DMS153 (cell line): Measurements from ENCODE around the gene SLAMF1.
"Not testable (repeated sequence)": the region's sequence is repeated elsewhere in the genome, so short reads cannot be mapped to it uniquely, and the experiment has no call there.

Experiments used
- DNase-seq: peaks from one replicate; lab custom pipeline; 2025; lab: John Stamatoyannopoulos, UW

Gene SLAMF1

DNA sequence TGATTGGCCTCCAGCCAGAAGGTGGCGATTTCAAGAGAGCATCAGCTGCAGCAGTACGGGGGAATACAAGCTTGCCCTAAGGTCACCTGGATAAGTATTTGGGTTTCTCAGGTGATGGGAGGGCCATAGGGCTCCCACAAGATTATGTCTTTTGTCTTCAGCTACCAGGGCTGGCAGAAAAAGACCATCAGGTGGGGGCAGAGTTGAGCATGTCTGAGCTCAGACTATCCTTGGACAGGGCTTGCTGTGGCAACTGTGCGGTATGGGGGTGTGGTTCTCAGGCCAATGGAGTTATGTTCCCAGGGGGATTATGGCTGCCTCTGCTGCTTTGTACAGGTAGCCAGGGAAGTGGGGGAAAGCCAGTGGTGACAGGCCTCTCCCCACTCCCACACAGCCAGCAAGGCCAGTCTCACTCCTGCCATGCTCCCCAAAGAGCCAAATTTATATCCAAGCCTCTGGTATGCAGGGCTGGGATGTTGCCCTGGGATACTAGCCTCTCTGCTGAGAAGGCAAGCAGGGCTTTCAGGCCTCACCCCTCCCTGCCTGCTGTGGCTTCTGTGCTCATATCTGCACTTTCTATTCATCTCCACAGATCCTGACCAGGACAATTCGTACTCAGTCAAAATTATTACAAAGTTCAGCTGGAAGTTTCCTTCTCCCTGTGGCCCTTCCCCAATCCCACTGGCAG lies 40.9 kb downstream of the SLAMF1 start:
- DNase-seq = no peak

DNA sequence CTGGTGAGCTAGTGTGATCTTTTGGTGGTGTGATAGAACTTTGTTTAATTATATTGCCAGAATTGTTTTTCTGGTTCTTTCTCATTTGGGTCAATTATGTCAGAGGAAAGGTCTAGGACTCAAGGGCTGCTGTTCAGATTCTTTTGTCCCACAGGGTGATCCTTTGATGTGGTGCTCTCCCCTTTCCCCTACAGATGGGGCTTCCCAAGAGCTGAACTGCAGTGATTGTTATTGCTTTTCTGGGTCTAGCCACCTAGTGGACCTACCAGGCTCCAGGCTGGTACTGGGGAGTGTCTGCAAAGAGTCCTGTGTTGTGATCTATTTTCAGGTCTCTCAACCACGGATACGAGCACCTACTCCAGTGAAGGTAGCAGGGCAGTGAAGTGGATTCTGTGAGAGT lies 41.6 kb downstream of the SLAMF1 start:
- no peak for DNase-seq

- no peak for DNase-seq
Measured at GRCh38 chr1:160597705-160598104, 49.1 kb downstream of the SLAMF1 start.

DNA sequence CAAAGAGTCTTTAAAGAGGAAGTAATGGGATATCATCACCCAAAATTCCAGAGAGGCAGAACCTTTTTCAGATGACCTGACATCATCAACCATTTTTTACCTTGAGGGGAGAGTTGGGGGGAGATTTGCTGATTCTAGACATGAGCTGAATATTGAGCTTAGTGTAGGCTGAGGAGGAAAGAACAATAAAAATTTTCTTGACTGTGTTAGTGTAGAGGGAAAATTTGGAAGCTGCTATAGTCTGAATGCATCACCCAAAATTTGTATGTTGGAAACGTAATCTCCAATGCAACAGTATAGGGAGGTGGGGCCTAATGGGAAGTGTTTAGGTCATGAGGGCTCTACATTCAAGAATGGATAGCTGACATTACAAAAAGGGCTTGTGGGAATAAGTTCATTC lies 49.8 kb downstream of the SLAMF1 start:
- DNase-seq = no peak

DNA sequence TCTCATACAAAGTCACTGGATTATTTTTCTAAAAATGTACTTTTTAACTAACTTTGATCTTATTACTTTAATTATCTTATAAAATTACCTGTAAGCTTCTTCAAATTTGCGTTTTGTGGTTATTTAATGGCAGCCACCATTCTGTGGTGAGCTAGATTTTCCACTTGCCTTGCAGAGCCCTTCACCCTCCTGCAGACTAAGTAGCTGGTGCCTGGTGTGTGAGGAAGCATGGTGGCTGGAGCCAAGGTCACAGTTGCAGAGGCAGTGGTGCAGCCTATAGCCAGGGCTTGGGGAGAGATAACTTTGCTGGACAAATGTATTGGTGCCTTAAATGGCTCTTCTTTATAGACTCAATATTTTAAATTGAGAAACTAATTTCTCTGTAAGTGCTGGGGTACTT lies 56.4 kb downstream of the SLAMF1 start:
- no peak for DNase-seq

DNA sequence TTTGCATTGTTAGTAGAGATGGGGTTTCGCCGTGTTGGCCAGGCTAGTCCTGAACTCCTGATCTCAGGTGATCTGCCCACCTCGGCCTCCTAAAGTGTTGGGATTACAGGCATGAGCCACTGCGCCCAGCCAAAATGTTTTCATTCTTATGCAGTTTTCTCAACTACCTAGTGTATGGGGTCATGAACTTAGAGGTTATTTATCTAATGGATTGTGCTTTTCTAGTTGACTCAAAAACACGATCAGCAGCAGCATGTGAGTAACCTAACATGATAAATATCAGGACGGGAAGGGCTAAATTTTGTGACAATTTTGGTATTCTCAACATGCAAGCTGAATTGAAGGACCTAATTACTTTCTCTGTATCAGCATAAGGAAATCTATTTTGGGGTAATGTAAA lies 58.4 kb downstream of the SLAMF1 start:
- DNase-seq = no peak

GRCh38 chr1:160584784-160585183 lies 62.1 kb downstream of the SLAMF1 start:
- no peak for DNase-seq

DNA sequence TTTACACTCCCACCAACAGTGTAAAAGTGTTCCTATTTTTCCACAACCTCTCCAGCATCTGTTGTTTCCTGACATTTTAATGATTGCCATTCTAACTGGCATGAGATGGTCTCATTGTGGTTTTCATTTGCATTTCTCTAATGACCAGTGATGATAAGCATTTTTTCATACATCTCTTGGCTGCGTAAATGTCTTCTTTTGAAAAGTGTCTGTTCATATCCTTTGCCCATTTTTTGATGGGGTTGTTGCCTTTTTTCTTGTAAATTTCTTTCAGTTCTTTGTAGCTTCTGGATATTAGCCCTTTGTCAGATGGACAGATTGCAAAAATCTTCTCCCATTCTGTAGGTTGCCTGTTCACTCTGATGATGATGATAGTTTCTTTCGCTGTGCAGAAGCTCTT lies 63.9 kb downstream of the SLAMF1 start:
- not testable (repeated sequence) for DNase-seq

GRCh38 chr1:160581961-160582360 lies 64.9 kb downstream of the SLAMF1 start:
- no peak for DNase-seq

DNA sequence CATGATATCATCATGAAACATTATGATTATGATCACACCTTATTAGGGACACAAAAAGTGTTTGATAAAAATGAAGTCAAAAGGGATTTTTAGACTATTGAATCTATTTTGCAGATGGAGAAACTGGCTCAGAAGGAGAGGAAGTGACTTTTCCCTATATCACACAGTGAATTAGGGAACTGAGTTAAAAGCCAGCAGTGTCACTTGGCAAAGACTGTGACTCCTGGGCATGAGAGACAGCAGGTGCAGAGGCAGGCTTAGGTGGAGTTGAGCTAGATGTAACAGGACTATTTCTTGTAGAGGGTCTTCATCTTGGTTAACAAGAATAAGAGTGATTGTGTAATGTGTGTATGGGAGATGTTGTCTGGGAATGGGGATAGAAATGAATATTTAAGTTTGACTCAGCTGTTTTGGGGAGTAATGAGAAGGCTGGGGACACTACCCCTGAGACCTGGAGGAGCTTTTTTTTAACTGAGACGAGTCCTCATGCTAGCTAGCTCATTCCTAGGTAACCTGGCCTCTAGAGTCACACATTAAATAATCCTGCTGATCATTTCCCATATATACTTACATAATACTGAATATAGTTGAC lies 66.5 kb downstream of the SLAMF1 start:
- DNase-seq = no peak

DNA sequence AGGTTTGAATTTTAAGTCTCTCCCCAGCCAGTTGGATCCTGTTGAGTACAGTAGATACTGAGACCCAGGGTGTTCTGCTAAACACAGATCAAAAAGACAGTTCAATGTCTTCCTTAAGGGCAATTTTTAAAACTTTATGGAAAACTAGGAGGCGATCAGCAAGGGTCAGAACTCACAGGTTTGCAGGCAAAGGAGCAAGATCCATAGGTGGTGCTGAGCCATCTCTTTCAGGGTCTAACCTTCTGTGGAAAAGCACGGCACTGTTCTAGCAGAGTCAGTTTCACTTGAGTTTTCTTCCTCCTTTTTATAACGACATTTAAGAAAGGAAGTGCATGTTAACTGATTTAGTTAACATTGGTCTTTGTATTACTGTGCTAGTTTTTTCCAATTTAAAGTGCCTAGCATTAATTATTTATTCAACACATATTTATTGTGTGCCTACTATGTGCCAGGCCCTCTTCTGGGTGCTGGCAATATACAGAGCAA lies 67.6 kb downstream of the SLAMF1 start, which contains the start of gene CD84:
Gene CD84 (minus strand): TSS at position 281 of the 486 bp plus-strand sequence. CDS start 59 bp downstream, at position 222.
- DNase-seq = no peak

- DNase-seq = no peak
Measured at GRCh38 chr1:160578525-160579191, 68.2 kb downstream of the SLAMF1 start.

DNA sequence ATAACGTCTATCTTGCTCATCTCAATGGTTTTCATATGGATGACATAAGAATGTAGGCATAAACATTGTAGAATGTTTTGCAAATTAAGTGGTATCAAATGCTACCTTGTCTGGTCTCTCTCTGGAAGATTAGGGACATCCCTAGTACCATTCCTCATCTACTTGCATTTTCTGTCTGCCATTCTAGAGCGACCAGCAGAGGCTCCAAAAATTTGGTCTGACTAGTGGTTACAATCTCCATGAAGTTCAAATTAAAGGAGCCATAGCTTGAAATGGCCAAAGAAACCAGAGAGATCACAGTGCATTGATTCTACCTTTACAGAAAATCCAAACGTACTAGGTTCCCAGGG lies 68.7 kb downstream of the SLAMF1 start:
- no peak for DNase-seq

DNA sequence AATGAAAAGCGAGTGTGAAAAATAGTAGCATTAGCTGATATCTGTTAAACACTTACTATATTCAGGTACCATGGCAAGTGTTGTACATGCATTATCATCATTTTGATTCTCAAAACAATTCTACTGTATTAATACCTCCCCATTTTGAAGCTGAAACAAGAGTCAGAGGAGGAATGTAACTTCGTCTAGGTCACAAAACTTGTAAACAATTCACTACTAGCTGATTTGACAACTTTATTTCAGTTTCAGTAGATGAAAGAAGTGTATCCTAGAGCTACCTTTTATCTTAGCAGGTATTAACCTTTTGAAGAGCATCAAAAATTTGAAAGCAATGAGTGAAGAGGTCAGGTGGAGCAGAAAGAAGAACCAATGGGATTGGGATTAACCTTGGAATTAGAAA lies 69.2 kb downstream of the SLAMF1 start:
- no peak for DNase-seq

DNA sequence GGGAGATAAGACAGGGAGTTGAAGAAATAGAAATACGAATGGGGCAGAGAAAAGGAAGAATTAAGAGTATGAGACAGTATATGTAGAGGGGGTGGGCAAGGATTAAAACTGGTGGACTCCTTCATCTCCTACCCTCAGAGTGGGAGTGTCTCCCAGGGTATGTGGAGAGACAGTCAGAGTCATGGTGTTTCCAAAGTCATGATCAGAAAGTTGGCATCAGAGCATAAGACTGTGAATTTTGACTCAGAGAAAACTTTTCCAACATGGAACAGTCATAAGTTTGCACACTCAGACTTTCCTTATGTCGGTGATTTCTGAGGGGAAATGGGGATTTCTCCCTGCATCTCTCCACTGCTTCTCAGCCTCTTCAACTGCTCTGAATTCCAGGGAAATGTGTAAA lies 70.0 kb downstream of the SLAMF1 start:
- no peak for DNase-seq

DNA sequence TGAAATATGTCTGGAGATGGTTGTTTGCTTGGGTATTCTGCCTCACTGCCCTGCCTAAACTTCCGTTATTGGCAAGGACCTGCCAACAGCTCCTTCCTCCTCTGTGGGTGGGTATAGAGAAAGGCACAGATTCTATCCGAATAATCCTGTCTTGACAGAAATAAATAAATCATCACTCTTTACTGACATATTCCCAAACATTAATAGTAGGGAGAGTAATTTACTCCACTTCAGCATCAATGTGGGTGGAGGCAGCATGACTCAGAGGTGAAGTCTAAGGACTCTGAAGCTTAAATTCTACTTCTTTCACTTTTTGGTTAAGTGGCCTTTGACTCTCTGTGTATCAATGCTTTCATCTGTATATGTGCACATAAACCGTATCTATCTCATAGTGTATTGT lies 70.5 kb downstream of the SLAMF1 start:
- no peak for DNase-seq

DNA sequence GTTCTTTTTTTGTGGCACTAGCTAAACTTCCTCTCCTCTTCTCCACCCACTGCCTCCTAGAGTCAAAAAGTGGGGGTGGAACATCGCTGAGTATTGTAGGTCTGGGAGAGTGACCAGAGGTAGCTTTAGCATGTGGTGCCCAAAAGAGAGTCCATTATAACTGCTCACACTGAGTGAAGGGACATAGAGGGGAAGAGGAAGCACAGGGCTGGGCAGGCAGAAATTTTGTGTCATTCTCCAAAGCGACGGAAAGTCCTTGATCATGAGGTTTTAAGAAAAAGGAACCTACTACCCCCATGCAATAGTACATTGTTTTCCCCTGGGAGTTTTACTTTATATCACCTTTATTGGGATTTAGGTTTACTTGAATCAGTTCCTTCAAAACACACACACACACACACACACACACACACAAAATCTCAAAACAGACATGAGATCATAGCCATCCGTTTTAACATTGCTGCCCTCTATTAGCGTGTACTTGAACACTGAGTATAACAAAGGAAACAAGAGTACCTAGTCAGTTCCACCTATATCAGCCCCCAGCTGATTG lies 71.7 kb downstream of the SLAMF1 start:
- no peak for DNase-seq

DNA sequence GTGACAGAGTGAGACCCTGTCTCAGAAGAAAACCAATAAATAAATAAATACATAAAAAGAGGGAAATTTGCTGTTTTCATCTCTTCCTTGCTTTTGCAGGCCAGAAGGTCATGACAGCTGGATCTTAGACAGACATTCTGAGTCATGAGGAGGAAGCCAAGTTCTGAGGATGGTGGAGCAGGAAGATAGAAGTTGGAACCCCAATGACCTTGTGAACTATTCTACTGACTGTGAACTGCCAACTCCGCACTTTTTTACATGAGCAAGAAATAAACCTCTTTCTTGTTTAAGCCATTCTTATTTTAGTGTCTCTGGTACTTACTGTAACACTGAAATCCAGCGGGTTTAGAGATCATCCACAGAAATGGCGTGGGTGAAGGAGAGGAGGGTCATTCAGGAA lies 76.0 kb downstream of the SLAMF1 start:
- DNase-seq = no peak

- no peak for DNase-seq
Measured at GRCh38 chr1:160569806-160570205, 77.0 kb downstream of the SLAMF1 start.

GRCh38 chr1:160567858-160568682 lies 78.8 kb downstream of the SLAMF1 start:
- no peak for DNase-seq

DNA sequence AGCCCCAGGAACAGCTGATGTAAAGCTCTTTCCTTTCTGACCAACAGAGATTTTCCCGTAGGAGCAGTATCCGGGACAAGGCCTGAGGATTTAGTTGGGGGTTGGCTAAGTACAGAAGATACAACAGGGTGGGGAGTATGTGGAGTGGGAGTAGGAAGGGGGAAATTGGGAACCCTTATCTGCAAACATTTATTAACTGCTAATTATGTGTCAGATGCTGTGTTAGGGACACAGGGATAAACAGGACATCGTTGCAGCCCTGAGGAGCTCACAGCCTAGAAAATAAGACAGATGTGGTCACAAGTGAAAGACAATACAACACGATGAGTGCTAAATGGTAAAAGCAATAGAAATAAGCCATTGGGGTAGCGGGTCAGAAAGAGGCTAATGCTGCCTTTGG lies 79.5 kb downstream of the SLAMF1 start:
- no peak for DNase-seq

DNA sequence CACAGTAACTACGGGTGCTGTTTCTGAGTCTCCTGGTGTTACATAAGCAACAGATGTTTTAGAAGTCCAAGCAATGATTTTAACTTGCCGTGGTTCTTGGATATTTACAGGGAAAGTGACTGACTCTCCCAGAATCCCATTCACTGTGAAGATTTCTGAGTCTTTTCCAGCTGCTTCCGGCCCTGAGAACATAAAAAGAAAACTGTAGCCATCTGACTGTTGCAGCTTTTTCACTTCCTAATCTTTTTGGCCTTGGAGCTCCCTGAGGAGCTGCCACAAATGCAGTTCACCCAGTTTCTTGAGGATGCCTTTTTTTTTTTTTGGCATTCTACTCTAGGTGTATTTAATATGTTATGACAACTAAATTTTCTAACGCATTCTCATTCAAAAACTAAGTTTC lies 81.3 kb downstream of the SLAMF1 start:
- DNase-seq = no peak
